Adipose tissue (tissue), 3 donors: ENCODE data around the gene DLX1. TPM values are rescaled to one million over a fixed set of nuclear protein-coding genes. Genes with fewer than 3 reads are reported as not detected.
"Not testable (repeated sequence)": the region's sequence is repeated elsewhere in the genome, so short reads cannot be mapped to it uniquely, and the experiment has no call there.

Experiments
- H3K27ac ChIP-seq: one replicate; pipeline ENCODE4 v1.5.1; 2013; ENCODE audit warnings: low read depth, low read length
- WGBS, 3 donors: extraction: QIAGEN DNeasy Blood & Tissue Kit; methylation state at CpG; one replicate each; pipeline ENCODE4 v1.1.7; 2013; 5-methylcytosine and 5-hydroxymethylcytosine counted together
- polyA plus RNA-seq, 3 donors: library from polyadenylated mRNA; stranded (reverse); fragments of 200-250 nt; gene quantifications; one replicate each; pipeline ENCODE4 v1.2.3, GENCODE V29; 2013
- donor health status: healthy with polysubstance abuse.
- donor health status: Bipolar disorder and iron deficiency.
- donor health status: healthy.

The DLX1 gene
- polyA plus RNA-seq, 3 donors, result 0.06 to 0.16 TPM; not detected in 1

DNA sequence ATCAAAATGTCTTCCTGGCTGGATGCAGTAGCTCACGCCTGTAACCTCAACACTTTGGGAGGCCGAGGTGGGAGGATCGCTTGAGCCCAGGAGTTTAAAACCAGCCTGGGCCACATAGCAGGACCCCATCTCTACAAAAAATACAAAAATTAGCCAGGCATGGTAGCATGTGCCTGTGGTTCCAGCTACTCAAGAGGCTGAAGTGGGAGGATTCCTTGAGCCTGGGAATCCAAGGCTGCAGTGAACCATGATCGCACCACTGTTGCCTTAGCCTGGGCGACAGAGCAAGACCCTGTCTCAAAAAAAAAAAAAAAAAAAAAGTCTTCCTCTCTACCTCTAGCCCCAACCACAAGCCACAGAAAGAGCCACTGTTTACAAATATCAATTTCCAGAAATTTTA, 25.2 kb upstream of the DLX1 start:
- WGBS, 3 donors, result 96 to 98% (median 98%) methylated on average over 5 of the region's 5 CpGs
- H3K27ac ChIP-seq, result not testable (repeated sequence)

DNA sequence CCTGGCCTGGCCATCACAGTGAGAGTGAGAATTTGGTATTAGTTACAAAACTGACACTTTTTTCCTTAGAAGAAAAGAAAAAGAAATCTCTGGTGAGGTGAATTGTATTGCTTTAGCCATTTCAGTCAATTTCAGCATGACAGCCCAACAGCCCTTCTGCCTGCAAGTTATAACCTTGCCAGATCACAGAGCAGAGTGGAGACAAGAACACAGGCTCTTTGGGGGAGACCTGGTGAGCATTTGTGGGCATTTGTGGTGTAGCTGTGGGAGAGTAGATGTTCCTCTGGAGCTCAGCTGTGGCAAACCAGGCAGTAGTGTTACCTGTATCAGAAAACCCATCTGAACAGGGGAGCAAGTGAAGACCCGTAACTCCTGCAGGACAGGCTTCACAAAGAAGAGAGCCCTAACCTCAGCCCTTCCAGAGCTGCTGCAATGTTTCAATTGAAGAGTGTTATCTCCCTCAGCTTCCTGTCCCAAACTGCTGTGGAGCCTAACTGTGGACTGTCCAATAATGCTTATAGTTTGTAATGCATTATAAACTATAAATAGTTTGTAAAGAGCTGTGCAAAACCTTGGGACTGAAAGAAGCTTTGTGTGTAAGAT, 22.8 kb upstream of the DLX1 start:
- WGBS, 3 donors, result 93 to 100% (median 97%) methylated on average over 1 of the region's 1 CpG
- H3K27ac ChIP-seq, result no peak overlapping the region

DNA sequence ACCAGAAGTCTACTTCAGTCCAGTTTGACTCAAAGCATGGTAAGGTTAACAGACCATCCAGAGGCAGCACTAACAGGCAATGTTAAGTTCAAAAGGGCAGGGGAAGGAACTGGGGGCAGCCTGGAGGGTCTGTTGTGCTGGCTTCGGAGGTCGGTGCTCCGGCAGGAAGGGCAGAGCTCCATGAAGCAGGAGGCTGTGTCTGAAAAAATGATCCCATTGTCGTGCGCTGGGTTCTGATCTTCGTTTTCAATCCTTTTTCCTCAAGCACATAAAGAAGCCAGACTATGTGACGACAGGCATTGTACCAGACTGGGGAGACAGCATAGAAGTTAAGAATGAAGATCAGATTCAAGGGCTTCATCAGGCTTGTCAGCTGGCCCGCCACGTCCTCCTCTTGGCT, 21.9 kb upstream of the DLX1 start:
- WGBS, 3 donors, result 93 to 97% (median 94%) methylated on average over 9 of the region's 9 CpGs
- no peak overlapping the region for H3K27ac ChIP-seq

DNA sequence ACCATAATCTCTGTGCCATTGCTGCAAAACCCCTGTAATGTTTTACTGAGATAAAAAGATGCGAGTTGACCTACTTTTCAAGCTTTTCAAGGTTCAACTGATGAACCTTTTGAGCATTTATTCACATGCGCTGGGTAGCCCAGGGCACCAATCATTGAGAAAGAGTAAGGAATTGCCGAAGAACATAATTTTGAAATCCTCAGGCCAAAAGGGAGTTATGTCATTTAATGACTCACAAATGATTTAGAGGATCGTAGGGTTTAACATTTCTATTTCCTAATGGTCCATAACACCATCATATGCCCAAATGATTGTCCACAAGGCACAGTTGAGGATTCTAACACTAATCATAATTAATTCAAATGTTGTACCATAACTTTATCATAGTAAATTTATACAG, 20.2 kb upstream of the DLX1 start:
- H3K27ac ChIP-seq, result no peak overlapping the region
- 73 to 92% (median 76%) methylated on average over 4 of the region's 4 CpGs for WGBS, 3 donors

DNA sequence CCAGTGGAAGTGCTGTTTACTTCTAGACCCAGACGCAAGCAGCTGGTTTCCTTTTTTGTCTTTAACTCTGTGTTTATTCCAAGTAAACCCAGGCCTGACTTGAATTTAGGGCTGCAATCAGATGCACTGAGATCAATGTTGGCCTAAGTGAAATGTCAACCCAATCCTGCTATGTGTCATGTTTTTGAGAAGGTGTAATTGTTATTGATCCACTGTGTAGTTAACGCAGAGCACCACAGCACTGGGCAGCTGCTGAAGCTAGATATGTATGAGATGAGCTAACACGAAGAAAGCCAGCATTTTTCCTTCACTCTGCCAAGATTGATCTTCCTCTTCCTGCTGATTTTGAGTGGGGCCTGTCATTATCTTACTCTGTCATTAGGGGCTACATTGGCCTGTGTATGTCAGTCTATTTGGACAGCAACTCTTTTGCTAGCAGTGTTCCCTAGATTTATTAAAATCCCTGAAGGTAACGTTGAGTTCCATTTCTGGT, 18.9 kb upstream of the DLX1 start:
- no peak overlapping the region for H3K27ac ChIP-seq
- 86 to 90% (median 90%) methylated on average over 4 of the region's 4 CpGs for WGBS, 3 donors

DNA sequence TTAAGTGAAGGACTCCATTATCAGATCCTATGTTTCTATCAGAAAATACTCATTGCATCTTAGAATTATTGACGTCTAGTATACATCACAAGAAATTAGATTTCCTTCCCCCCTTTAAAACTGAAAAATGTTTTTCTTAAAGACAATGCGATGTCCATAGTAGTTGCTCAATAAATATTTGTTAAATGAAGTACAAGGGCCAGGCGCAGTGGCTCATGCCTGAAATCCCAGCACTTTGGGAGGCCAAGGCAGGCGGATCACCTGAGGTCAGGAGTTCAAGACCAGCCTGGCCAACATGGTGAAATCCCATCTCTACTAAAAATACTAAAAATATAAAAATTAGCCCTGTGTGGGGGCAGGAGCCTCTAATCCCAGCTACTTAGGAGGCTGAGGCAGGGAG, 17.4 kb upstream of the DLX1 start:
- not testable (repeated sequence) for H3K27ac ChIP-seq
- 96 to 97% (median 97%) methylated on average over 4 of the region's 4 CpGs for WGBS, 3 donors

DNA sequence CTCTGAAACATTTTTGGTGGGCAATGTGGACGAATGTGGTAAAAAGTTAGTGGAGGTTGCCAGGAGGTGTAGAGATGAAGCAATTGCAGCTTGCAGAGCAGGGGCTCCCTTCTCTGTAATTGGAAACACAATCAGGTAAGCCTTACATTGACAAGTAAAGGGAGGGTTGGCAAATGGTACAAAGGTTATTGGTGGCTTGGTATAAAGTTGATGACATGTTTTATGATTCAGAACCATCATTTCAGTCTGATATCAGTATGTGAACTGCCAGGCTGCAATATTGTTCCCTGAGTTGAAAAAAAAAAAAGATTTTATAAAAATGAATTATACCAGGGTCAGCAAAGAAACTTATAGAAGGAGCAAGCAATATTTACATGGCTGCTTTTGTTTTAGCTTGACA, 14.4 kb upstream of the DLX1 start:
- 83 to 94% (median 91%) methylated on average over 1 of the region's 1 CpG for WGBS, 3 donors
- H3K27ac ChIP-seq, result no peak overlapping the region

DNA sequence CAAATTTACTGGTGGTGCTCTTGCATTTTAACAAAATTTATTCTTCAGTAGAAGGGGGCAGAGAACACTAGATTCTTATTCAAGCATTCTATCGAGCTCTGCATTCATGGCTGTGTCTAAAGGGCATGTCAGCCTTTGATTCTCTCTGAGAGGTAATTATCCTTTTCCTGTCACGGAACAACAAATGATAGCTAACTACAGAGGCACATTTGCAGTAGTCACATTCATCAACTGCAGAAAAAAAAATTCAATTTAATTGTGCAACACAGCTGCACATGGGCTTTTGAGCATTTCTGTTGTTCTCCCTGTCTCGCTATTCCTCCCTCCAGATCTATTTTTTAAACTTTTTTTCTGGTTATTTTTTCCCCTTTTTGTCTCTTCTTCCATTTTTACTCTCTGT, 13.0 kb upstream of the DLX1 start:
- no peak overlapping the region for H3K27ac ChIP-seq
- WGBS, 3 donors, result 92 to 96% (median 93%) methylated on average over 3 of the region's 3 CpGs

DNA sequence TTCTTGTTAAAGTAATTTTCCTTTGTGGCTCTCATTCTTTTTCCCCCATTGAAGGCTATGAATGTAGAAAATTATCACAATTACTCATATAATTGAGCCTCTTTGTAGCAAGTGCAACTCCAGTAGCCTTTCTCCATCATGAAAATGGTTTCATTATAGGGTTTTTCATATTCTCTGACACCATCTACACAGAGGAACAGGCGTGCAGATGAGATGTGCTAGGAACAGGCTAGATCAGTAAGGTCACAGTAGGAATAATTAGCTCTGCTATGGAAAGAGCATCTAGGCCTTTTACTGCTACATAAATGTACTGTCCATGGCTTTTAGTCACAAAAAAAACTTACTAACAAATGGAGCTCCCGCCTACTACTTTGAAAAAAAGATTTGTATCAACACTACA, 12.6 kb upstream of the DLX1 start:
- WGBS, 3 donors, result 93 to 98% (median 97%) methylated on average over 2 of the region's 2 CpGs
- H3K27ac ChIP-seq, result no peak overlapping the region

DNA sequence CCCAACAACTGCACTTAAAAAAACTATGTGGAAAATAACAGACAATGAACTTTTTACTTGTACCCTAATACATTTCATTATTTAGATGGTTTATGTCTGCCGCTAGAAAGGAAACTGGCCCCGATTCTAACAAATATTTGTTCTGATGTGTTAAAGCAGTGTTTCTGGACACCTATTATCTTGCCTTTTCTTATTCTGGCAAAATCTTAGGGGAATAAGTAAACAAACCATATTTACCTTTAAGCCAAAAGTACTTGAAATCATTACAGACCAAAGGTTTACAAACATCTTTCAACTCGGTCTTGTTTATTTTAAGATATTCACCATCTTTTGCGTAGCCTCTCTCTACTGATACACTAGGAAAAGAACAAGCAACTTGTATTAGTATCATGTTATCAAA, 11.8 kb upstream of the DLX1 start:
- 92 to 98% (median 97%) methylated on average over 4 of the region's 4 CpGs for WGBS, 3 donors
- H3K27ac ChIP-seq, result no peak overlapping the region

DNA sequence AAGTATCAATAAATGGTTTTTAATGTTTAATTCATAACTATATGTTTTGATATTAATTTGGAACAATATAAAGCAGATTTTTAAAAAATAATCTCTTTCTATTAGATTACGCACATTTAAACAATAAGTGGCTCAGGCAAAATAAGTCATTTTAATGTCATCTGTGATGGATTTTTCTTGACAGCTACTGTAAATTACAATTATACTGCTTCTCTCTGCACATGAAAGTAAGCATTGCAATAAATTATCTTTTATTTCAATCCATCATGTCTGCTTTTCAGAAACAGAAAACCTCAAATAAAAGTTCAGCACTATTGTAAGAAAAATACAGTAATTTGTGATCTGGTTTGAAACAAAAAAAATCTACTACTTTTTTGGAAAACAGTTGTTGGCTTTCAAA, 11.1 kb upstream of the DLX1 start:
- no peak overlapping the region for H3K27ac ChIP-seq
- WGBS, 3 donors, result 93 to 100% (median 98%) methylated on average over 1 of the region's 1 CpG

DNA sequence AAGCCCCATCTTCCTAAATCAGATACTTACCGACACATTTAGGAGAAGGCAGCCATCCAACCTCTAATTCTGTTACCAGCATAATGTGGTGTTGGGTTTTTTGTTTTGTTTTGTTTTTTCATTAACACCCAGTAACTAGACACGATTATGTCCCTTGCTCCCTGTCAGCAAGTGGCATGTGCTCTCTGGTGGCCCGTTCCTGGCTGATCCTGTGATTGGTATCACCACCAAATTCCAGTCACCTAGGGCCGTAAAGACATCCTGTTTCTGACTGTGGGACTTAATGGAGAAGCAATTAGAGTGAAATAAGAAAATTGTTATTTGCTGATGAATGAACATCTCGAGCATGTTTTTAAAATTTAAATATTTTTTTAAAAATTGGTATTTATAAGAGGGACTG, 5.9 kb upstream of the DLX1 start:
- 86 to 94% (median 89%) methylated on average over 5 of the region's 5 CpGs for WGBS, 3 donors
- no peak overlapping the region for H3K27ac ChIP-seq

DNA sequence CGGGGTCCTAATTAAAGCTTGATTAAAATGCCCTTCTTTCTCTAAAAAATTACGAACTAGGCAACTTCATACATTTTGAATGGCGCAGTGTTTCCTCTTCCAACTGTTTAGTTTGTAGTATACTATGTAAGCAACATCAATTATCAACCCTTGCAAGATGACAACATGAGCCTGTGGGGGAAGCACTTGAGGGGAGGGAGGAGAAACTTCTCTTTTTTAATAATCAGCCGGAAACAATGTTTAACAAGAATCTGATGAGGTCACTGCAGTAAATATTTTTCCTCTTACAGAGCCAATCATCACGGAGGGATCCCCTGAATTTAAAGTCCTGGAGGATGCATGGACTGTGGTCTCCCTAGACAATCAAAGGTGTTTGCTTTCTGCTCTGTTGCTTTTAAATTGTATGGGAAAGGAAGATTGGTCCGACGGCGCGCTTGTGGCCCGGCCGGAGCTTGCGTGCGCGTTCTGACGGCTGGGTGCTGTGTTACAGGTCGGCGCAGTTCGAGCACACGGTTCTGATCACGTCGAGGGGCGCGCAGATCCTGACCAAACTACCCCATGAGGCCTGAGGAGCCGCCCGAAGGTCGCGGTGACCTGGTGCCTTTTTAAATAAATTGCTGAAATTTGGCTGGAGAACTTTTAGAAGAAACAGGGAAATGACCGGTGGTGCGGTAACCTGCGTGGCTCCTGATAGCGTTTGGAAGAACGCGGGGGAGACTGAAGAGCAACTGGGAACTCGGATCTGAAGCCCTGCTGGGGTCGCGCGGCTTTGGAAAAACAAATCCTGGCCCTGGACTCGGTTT, 5.3 kb upstream of the DLX1 start:
- 35 to 42% (median 36%) methylated on average over 38 of the region's 38 CpGs for WGBS, 3 donors
- H3K27ac ChIP-seq, result no peak overlapping the region

DNA sequence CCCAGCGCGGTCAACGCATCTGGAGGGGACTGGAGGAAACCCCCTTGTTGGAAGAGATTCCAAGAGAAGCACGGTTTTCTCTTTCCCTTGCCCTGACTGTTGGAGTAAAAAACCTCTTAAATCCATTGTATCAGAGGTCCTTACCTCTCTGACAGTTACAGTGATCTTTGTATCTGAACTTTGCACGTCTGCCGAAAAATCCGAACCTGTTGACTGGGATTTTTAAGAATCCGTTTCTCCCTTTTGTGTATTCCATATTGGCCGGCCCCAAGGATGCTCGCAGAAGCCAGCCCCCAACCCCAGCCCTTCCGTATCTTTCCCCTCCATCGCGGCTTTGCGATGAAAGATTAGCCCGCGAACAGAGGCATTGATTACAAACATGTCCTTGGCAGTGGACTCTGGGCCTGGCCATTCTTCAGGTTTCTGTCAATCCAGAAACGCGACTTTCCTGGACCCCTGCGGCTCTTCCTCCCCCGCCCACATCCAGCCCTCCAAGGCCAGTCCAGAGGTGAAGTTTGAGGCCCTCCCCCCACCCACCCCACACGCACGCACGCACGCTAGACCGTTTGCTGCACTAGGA, 4.6 kb upstream of the DLX1 start:
- WGBS, 3 donors, result 19 to 32% (median 28%) methylated on average over 25 of the region's 25 CpGs
- no peak overlapping the region for H3K27ac ChIP-seq

DNA sequence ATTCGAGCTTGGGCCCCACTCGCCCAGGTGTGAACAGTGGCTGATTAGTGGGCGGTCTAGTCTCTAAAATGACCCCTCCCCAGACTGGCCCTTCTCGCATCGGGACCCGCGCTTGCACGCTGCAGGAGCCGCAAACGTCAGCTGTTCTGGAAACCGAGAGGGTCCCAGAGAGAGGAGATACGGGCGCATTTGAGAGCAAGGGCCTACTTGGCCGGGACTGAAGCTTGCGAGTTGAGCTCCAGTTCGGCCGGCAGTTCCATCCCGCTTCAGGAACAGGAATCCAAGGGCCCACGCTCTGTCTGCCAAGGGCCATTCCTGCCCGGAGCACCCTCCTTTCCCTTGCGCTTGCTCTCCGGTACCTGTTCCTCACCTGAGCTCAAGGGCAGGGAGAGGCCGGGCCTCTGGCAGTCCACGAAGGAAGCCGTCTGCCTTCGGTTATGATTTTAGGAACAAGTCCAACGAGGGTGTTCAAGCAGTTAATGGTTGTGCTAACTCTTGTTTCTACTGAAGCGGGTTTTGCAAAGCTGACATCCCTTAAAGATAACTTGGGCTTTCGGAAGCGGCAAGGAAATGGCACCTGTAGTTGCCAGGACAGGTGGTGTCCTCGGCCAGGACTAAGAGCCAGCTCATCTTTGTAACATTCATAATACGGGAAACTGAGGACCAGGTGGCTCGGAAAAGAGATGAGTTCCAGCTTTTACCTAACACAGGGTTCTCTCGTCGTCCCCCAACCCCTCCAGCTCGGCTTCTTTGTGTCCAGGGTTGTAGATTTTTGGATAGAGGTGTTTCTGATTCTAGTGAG, 3.9 kb upstream of the DLX1 start:
- 11 to 19% (median 17%) methylated on average over 36 of the region's 36 CpGs for WGBS, 3 donors
- no peak overlapping the region for H3K27ac ChIP-seq

DNA sequence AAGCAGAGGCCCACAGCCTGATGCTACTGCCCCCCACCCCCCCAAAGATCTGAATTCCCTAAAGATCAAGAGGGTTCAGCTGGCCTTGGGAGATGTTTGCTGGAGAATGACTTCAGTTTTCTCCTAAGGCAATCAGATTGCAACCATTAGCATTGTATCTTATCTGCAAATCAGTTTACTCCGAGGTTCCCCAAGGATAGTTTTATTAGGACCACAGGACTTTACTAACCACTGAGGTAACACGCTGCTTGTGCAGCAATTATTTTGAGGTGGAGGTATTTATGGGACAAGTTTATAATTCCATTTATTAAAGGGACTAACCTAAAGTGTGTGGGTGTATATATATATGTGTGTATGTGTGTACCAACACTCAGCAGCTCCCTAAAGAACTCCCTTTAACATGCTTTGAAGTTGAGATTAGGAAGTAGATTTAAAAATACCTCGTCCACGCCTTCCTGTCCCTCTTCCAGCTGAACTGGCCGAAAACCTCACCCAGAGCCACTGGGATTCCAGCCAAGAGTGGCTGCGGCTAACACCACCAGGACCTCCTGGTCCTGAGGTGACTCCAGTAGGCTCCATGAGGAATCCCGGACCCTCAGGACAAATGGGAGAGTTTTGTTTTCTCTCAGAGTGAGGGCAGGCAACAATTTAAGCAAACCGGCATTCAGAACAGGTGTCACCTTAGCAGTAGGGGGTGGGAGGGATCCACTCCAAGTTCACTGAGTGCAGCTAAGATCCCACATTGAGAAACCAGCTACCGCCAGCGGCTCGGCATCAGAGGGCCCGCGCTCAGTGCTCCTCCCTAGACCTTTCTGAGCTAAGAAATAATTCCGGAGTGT, 3.0 kb upstream of the DLX1 start:
- no peak overlapping the region for H3K27ac ChIP-seq
- 10 to 13% (median 11%) methylated on average over 14 of the region's 14 CpGs for WGBS, 3 donors

DNA sequence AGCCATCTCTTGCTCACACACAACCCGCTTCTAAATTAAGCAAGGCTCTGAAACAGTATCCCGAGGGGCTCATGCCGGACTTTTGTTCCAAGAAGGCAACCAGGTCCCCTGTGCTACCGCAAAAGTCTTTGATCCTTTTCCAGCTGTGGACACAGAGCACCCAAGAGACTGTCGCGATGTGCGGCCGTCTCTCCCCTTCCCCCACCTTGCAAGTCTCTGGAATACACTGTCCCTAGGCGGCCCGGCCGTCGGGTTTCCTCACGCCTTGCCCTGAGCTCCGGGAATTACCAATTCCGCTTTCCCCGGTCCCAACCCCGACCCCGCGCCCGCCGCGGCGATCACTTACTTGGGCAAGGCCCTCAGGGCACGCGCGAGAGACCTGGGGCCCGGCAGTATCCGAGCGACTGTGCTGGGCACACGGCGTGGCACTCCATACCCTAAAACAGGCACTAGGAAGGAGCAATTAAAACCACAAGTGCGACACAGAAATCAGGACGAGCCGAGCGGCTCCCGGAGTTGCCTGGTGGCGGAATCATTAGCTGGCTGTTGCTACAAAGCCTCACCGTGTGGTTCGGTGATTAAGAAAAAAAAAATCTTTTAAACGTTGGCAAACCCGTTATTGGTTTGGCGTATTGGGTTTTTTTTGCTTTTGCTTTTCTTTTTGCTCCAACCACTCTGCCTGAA, 2.2 kb upstream of the DLX1 start:
- no peak overlapping the region for H3K27ac ChIP-seq
- 9 to 12% (median 11%) methylated on average over 42 of the region's 42 CpGs for WGBS, 3 donors
